Endothelial cell of umbilical vein (primary cell): ENCODE data around the gene ALDH5A1. TPM values are rescaled to one million over a fixed set of nuclear protein-coding genes. Genes with fewer than 3 reads are reported as not detected.

Experiments used
- BruUV-seq: library from RNA; stranded (reverse); fragments of 400-500 nt; replicated peaks from 2 replicates; lab custom pipeline; 2021; lab: Mats Ljungman, UMichigan
- CTCF ChIA-PET: fragments of 300-600, 350-600 bp; sonication (Branson Sonifier 250); formaldehyde crosslinking; loops from one replicate; lab custom pipeline; 2021; ENCODE audit warnings: antibody characterized with exemption, inconsistent platforms; lab: Charles Lee
- POLR2A ChIA-PET: fragments of 300-600, 350-600 bp; sonication (Branson Sonifier 250); formaldehyde crosslinking; loops from one replicate; lab custom pipeline; 2021; ENCODE audit warnings: antibody characterized with exemption, inconsistent platforms; lab: Charles Lee
- DNase-seq: peaks from one replicate; pipeline ENCODE4 v3.0.0-alpha.2; 2011; ENCODE audit warnings: low read depth, low spot score
- FAIRE-seq: peaks from 2 replicates; lab custom pipeline; 2011; peaks lifted over from hg19 to GRCh38; lab: Jason Lieb, UNC
- H2AFZ ChIP-seq: 2 replicates; pipeline ENCODE4 v1.6.0; 2012; ENCODE audit warnings: low read depth, low read length, control low read depth, inconsistent platforms
- H3K27ac ChIP-seq: 2 replicates; pipeline ENCODE4 v1.5.1; 2011; ENCODE audit warnings: low read depth, mild to moderate bottlenecking, control low read depth, low read length, moderate library complexity; ENCODE audit not compliant: insufficient read depth
- H3K27me3 ChIP-seq, 2 experiments: 2 replicates each; pipeline versions ENCODE4 v1.6.0 to v1.6.1; 2011; ENCODE audit warnings: low read length in 2 of 2, mixed read lengths in 1 of 2; ENCODE audit not compliant: control insufficient read depth in 2 of 2, insufficient read depth in 2 of 2
- H3K36me3 ChIP-seq, 2 experiments: 2 replicates in 1 of 2; 3 replicates in 1 of 2; pipeline ENCODE4 v1.5.1; 2011; ENCODE audit warnings: low read length in 2 of 2, mild to moderate bottlenecking in 1 of 2, moderate library complexity in 1 of 2; ENCODE audit not compliant: control insufficient read depth in 2 of 2, insufficient read depth in 2 of 2; ENCODE audit errors: extremely low read depth in 1 of 2
- H3K4me1 ChIP-seq: 3 replicates; pipeline ENCODE4 v1.5.1; 2011; ENCODE audit warnings: mild to moderate bottlenecking, low read length; ENCODE audit not compliant: control insufficient read depth, insufficient read depth; ENCODE audit errors: extremely low read depth
- H3K4me2 ChIP-seq: 2 replicates; pipeline ENCODE4 v1.6.1; 2011; ENCODE audit warnings: low read length, control low read depth, mixed read lengths; ENCODE audit not compliant: insufficient read depth
- H3K4me3 ChIP-seq, 3 experiments: fragments of 200-600 bp in 1 of 3; sonication (generic), shearing (Covaris generic) in 1 of 3; replicated peaks in 1 of 3; 2 replicates each; pipeline ENCODE4 v1.5.1; 2011 to 2016; ENCODE audit warnings: control low read depth in 3 of 3, low read length in 3 of 3, mild to moderate bottlenecking in 2 of 3, inconsistent platforms in 1 of 3, low read depth in 1 of 3, moderate library complexity in 1 of 3; ENCODE audit not compliant: insufficient read depth in 1 of 3
- H3K79me2 ChIP-seq: 2 replicates; pipeline ENCODE4 v1.6.0; 2012; ENCODE audit warnings: low read length, inconsistent platforms; ENCODE audit not compliant: control insufficient read depth, insufficient read depth
- H3K9ac ChIP-seq: replicated peaks from 2 replicates; pipeline ENCODE3; 2011; ENCODE audit warnings: low read length, control low read depth; ENCODE audit not compliant: insufficient read depth; ENCODE audit errors: extremely low read depth
- H3K9me1 ChIP-seq: replicated peaks from 3 replicates; pipeline ENCODE4 v1.6.0; 2011; ENCODE audit warnings: mild to moderate bottlenecking, low read length; ENCODE audit not compliant: control insufficient read depth, insufficient read depth; ENCODE audit errors: extremely low read depth
- H3K9me3 ChIP-seq: replicated peaks from 2 replicates; pipeline ENCODE4 v1.5.1; 2012; ENCODE audit warnings: low read length, inconsistent platforms; ENCODE audit not compliant: control insufficient read depth, insufficient read depth
- H4K20me1 ChIP-seq: replicated peaks from 2 replicates; pipeline ENCODE3; 2011; ENCODE audit warnings: mild to moderate bottlenecking, low read length; ENCODE audit not compliant: control insufficient read depth, insufficient read depth; ENCODE audit errors: extremely low read depth
- CTCF ChIP-seq, 2 donors: IDR thresholded peaks; 1 replicate in 1 of 2; 2 replicates in 1 of 2; pipeline ENCODE4 v1.5.1; 2011; ENCODE audit warnings: low read length in 2 of 2, mild to moderate bottlenecking in 2 of 2, moderate library complexity in 2 of 2, control low read depth in 1 of 2, inconsistent platforms in 1 of 2, low read depth in 1 of 2; ENCODE audit not compliant: insufficient read depth in 1 of 2; ENCODE audit errors: extremely low read depth in 1 of 2
- EZH2 ChIP-seq: IDR thresholded peaks from 2 replicates; pipeline ENCODE4 v1.6.1; 2012; ENCODE audit warnings: borderline replicate concordance, low read depth, mild to moderate bottlenecking, moderate library complexity, low read length, inconsistent platforms; ENCODE audit not compliant: severe bottlenecking
- JUN ChIP-seq: IDR thresholded peaks from 2 replicates; pipeline ENCODE4 v1.6.1; 2011; ENCODE audit warnings: borderline replicate concordance, low read depth; ENCODE audit not compliant: insufficient read length, insufficient read depth
- POLR2A ChIP-seq: IDR thresholded peaks from 2 replicates; pipeline ENCODE4 v1.6.1; 2012; ENCODE audit warnings: low read depth, mild to moderate bottlenecking, control low read depth, low read length
- POLR2AphosphoS5 ChIP-seq: IDR thresholded peaks from 2 replicates; pipeline ENCODE4 v1.6.1; 2012; ENCODE audit warnings: low read depth, mild to moderate bottlenecking, control low read depth, low read length, moderate library complexity; ENCODE audit not compliant: insufficient read depth
- dilution Hi-C: fragments of 300-500 bp; cut with MboI; formaldehyde crosslinking; loops from one replicate; pipeline ENCODE4 v1.15.0; 2019; ENCODE audit warnings: low sequenced_read_pairs; ENCODE audit not compliant: extremely low pct_ligation_motif_present
- intact Hi-C: fragments of 100-400 bp; cut with micrococcal nuclease; formaldehyde crosslinking; loops from one replicate; pipeline ENCODE4 v1.10.0; 2022
- polyA plus RNA-seq, 4 experiments: library from polyadenylated mRNA; depleted of rRNA in 3 of 4; stranded (reverse) in 3 of 4; unstranded in 1 of 4; fragments of >200 nt; gene quantifications; 2 replicates each; pipeline versions ENCODE4 v1.2.1 to v1.2.3, GENCODE V29; 2011 to 2012; ENCODE audit warnings: missing spikeins in 1 of 4
- total RNA-seq: library from RNA; stranded (reverse); gene quantifications from 2 replicates; pipeline ENCODE4 v1.2.3, GENCODE V29; 2021

Gene ALDH5A1
- total and polyA plus RNA-seq, 2 donors (not counting 3 experiments of a cell fraction or from before 2014, with no cell fraction given), result 0.51 to 1.1 TPM

- no peaks in the 10 kb centered on the region for H3K4me1 ChIP-seq
- no peaks in the 10 kb centered on the region for H3K36me3 ChIP-seq
- ChIA-PET POLR2A (no interaction called here), CTCF (interaction anchor here (0.6 to 8.7 kb wide), 26 partner anchors 9 to 513 kb away, joined by 3 to 124 read pairs (median 5); partner anchors contain the start of genes ACOT13, KIAA0319 and TDP2)
- no peak overlapping the region for H3K9ac ChIP-seq
- H3K4me2 ChIP-seq, result no peak overlapping the region
- peak; percentile 74 to 75 for TF ChIP-seq CTCF (IDR thresholded peaks at IDR 0.05; ENCODE audit: extremely low read depth in 1 of 2, insufficient read depth in 1 of 2, low read depth in 1 of 2, low read length in 2 of 2)
- no peak for TF ChIP-seq JUN
- TF ChIP-seq POLR2A, result no peak
- no peak for TF ChIP-seq POLR2AphosphoS5
- no peak for TF ChIP-seq EZH2
- H3K9me3 ChIP-seq, result no peaks in the 10 kb centered on the region
- H3K9me1 ChIP-seq, result no peaks in the 10 kb centered on the region
- no peak overlapping the region for H2AFZ ChIP-seq
- peaks cover 3 to 6% of the 10 kb centered on the region in 2 experiments for H3K27me3 ChIP-seq
- H4K20me1 ChIP-seq, result no peaks in the 10 kb centered on the region
- FAIRE-seq (peak; percentile 80), DNase-seq (peak; percentile 67)
- no peak overlapping the region for H3K27ac ChIP-seq
- dilution Hi-C loops (no loop called here), intact Hi-C loops (loop anchor here (1.0 to 5.0 kb wide), 4 partner anchors 63 to 487 kb away; partner anchors contain the start of genes ACOT13 and KIAA0319)
- H3K4me3 ChIP-seq, result no peak overlapping the region
- no peaks in the 10 kb centered on the region for H3K79me2 ChIP-seq
- BruUV-seq, result no TSS peak
Observed at GRCh38 chr6:24583463-24584381, 89.0 kb downstream of the ALDH5A1 start.
